Fibroblast of villous mesenchyme (primary cell): ENCODE results near the gene DCAF6. TPM values are rescaled to one million over a fixed set of nuclear protein-coding genes. Genes with fewer than 3 reads are reported as not detected.

Experiments
- DNase-seq: peaks from one replicate; pipeline ENCODE4 v3.0.0-alpha.2; 2010; ENCODE audit warnings: low read depth
- H3K4me3 ChIP-seq: 2 replicates; pipeline ENCODE4 v1.5.1; 2011; ENCODE audit warnings: low read depth, mild to moderate bottlenecking, low read length
- CTCF ChIP-seq: IDR thresholded peaks from 2 replicates; pipeline ENCODE4 v1.5.1; 2012; ENCODE audit warnings: low read depth, mild to moderate bottlenecking, low read length; ENCODE audit not compliant: insufficient read depth
- total RNA-seq: library from RNA; depleted of rRNA; stranded (reverse); fragments of >200 nt; gene quantifications from 2 replicates; pipeline ENCODE4 v1.2.3, GENCODE V29; 2012

The DCAF6 gene
- total RNA-seq, 1 donor = 73.4 TPM

GRCh38 chr1:167904652-167905130 is 31.8 kb upstream of the DCAF6 start:
- TF ChIP-seq CTCF = no peak
- peak; percentile 86 for DNase-seq

GRCh38 chr1:167905182-167905581 is 31.3 kb upstream of the DCAF6 start:
- peak; percentile 56 for DNase-seq
- H3K4me3 ChIP-seq = no peak overlapping the region
- no peak for TF ChIP-seq CTCF

More at GRCh38 chr1:167904652-167905130, 31.8 kb upstream of the DCAF6 start:
- H3K4me3 ChIP-seq = no peak overlapping the region

- no peak for TF ChIP-seq CTCF
- H3K4me3 ChIP-seq = no peak overlapping the region
- DNase-seq = no peak
Observed at GRCh38 chr1:167905671-167906070, 30.8 kb upstream of the DCAF6 start.

- H3K4me3 ChIP-seq = no peak overlapping the region
- no peak for TF ChIP-seq CTCF
- DNase-seq = no peak
Observed at GRCh38 chr1:167909691-167910180, 26.7 kb upstream of the DCAF6 start.

- H3K4me3 ChIP-seq = no peak overlapping the region
- DNase-seq = no peak
- no peak for TF ChIP-seq CTCF
Observed at GRCh38 chr1:167910530-167910929, 26.0 kb upstream of the DCAF6 start.

GRCh38 chr1:167911413-167911812 is 25.1 kb upstream of the DCAF6 start:
- no peak for DNase-seq
- no peak overlapping the region for H3K4me3 ChIP-seq
- TF ChIP-seq CTCF = no peak

- TF ChIP-seq CTCF = no peak
- DNase-seq = no peak
- no peak overlapping the region for H3K4me3 ChIP-seq
Observed at GRCh38 chr1:167912294-167912693, 24.2 kb upstream of the DCAF6 start.
